PC-9 (cell line): Measurements from ENCODE around the gene PPP2R3B. TPM values are rescaled to one million over a fixed set of nuclear protein-coding genes. Genes with fewer than 3 reads are reported as not detected.

ENCODE experiments used
- BruUV-seq: library from RNA; stranded (reverse); fragments of 400-500 nt; replicated peaks from 2 replicates; lab custom pipeline; 2021; lab: Mats Ljungman, UMichigan
- CTCF ChIA-PET: fragments of 300-600 bp; sonication (Branson Sonifier 250); formaldehyde crosslinking; loops from one replicate; lab custom pipeline; 2022; ENCODE audit warnings: antibody characterized with exemption; lab: Charles Lee
- POLR2A ChIA-PET: fragments of 300-600 bp; sonication (Branson Sonifier 250); formaldehyde crosslinking; loops from one replicate; lab custom pipeline; 2022; ENCODE audit warnings: antibody characterized with exemption; ENCODE audit not compliant: unreplicated experiment; lab: Charles Lee
- DNase-seq, 2 experiments: peaks; one replicate each; pipeline versions ENCODE4 v3.0.0 to v3.0.0-alpha.2; 2015 to 2022; ENCODE audit warnings: mixed read lengths in 1 of 2
- H2AFZ ChIP-seq: fragments of 200-600 bp; sonication (generic); 2 replicates; pipeline ENCODE4 v1.8.1; 2017; ENCODE audit warnings: antibody characterized with exemption
- H3F3A ChIP-seq: fragments of 200-600 bp; sonication (generic); 2 replicates; pipeline ENCODE4 v1.8.1; 2017; ENCODE audit warnings: antibody characterized with exemption, mild to moderate bottlenecking, low read depth; ENCODE audit not compliant: insufficient read depth
- H3K27ac ChIP-seq: fragments of 200-600 bp; sonication (generic); 2 replicates; pipeline ENCODE4 v1.6.1; 2016; ENCODE audit warnings: mixed run types
- H3K27me3 ChIP-seq: fragments of 200-600 bp; sonication (generic); 2 replicates; pipeline ENCODE4 v1.6.1; 2016; ENCODE audit warnings: low read depth, mixed run types; ENCODE audit not compliant: insufficient read depth
- H3K36me3 ChIP-seq: fragments of 200-600 bp; sonication (generic); 2 replicates; pipeline ENCODE4 v1.6.1; 2016; ENCODE audit warnings: low read depth, mixed run types
- H3K4me1 ChIP-seq: fragments of 200-600 bp; sonication (generic); replicated peaks from 2 replicates; pipeline ENCODE4 v1.6.1; 2016; ENCODE audit warnings: mixed run types; ENCODE audit not compliant: insufficient read depth
- H3K4me2 ChIP-seq: fragments of 200-600 bp; sonication (generic); 2 replicates; pipeline ENCODE4 v1.6.1; 2017; ENCODE audit warnings: mixed run types
- H3K4me3 ChIP-seq: fragments of 200-600 bp; sonication (generic); 2 replicates; pipeline ENCODE4 v1.6.1; 2016; ENCODE audit warnings: mixed run types
- H3K79me2 ChIP-seq: fragments of 200-600 bp; sonication (generic); 2 replicates; pipeline ENCODE4 v1.6.1; 2017; ENCODE audit warnings: low read depth, mixed run types
- H3K9me2 ChIP-seq: fragments of 200-600 bp; sonication (generic); 2 replicates; pipeline ENCODE4 v1.8.1; 2017; ENCODE audit warnings: mild to moderate bottlenecking; ENCODE audit not compliant: insufficient read depth
- H3K9me3 ChIP-seq: fragments of 200-600 bp; sonication (generic); 2 replicates; pipeline ENCODE4 v1.8.1; 2016; ENCODE audit warnings: low read depth; ENCODE audit not compliant: insufficient read depth
- H4K20me1 ChIP-seq: fragments of 200-600 bp; sonication (generic); 2 replicates; pipeline ENCODE4 v1.8.1; 2017; ENCODE audit not compliant: insufficient read depth
- CTCF ChIP-seq: fragments of 200-600 bp; sonication (generic); conservative IDR thresholded peaks from 2 replicates; pipeline ENCODE4 v1.6.1; 2017; ENCODE audit warnings: mixed run types, antibody characterized with exemption, mild to moderate bottlenecking, moderate library complexity
- EZH2 ChIP-seq: fragments of 200-600 bp; sonication (generic); IDR thresholded peaks from 2 replicates; pipeline ENCODE4 v1.8.0; 2017; ENCODE audit warnings: antibody characterized with exemption, low read depth
- intact Hi-C: fragments of 100-400 bp; cut with micrococcal nuclease; formaldehyde crosslinking; loops from one replicate; pipeline ENCODE4 v1.10.0; 2022; ENCODE audit not compliant: unreplicated experiment
- total RNA-seq: library from RNA; stranded (reverse); gene quantifications from 2 replicates; pipeline ENCODE4 v1.2.3, GENCODE V29; 2021

PPP2R3B gene
- total RNA-seq, 1 experiment from 2014 or later = 32.5 TPM

- no peaks in the 10 kb centered on the region for H3K27me3 ChIP-seq
- no peak for TF ChIP-seq CTCF
- TF ChIP-seq EZH2 = no peak
- no peaks in the 10 kb centered on the region for H3K9me2 ChIP-seq
- DNase-seq = no peak
- H3K4me1 ChIP-seq = no peaks in the 10 kb centered on the region
- no peak overlapping the region for H3K4me3 ChIP-seq
- no peaks in the 10 kb centered on the region for H3K79me2 ChIP-seq
- H3K27ac ChIP-seq = no peak overlapping the region
- H3K4me2 ChIP-seq = no peak overlapping the region
- H4K20me1 ChIP-seq = no peaks in the 10 kb centered on the region
- intact Hi-C loops = no loop called here
- H3F3A ChIP-seq = no peaks in the 10 kb centered on the region
- no TSS peak for BruUV-seq
- no peaks in the 10 kb centered on the region for H3K9me3 ChIP-seq
- no peak overlapping the region for H2AFZ ChIP-seq
- POLR2A ChIA-PET = no interaction called here
- CTCF ChIA-PET = no interaction called here
- no peaks in the 10 kb centered on the region for H3K36me3 ChIP-seq
Observed at GRCh38 chrX:332916-333610, 53.6 kb downstream of the PPP2R3B start.

- DNase-seq = no peak
- Histone ChIP-seq H4K20me1 (no peaks in the 10 kb centered on the region), H3K9me2 (no peaks in the 10 kb centered on the region), H3K9me3 (no peaks in the 10 kb centered on the region), H3K79me2 (no peaks in the 10 kb centered on the region), H3K27me3 (no peaks in the 10 kb centered on the region), H3F3A (no peaks in the 10 kb centered on the region), H3K4me1 (no peaks in the 10 kb centered on the region), H3K4me3 (no peak overlapping the region), H2AFZ (no peak overlapping the region), H3K36me3 (no peaks in the 10 kb centered on the region), H3K27ac (no peak overlapping the region), H3K4me2 (no peak overlapping the region)
- intact Hi-C loops = no loop called here
- ChIA-PET CTCF (no interaction called here), POLR2A (no interaction called here)
- BruUV-seq = no TSS peak
- TF ChIP-seq EZH2 = no peak
- TF ChIP-seq CTCF = no peak
Observed at GRCh38 chrX:332496-332860, 54.2 kb downstream of the PPP2R3B start.

- Histone ChIP-seq H3K27me3 (no peaks in the 10 kb centered on the region), H3K4me3 (no peak overlapping the region), H3K9me2 (no peaks in the 10 kb centered on the region), H3K27ac (no peak overlapping the region), H2AFZ (no peak overlapping the region), H3K9me3 (no peaks in the 10 kb centered on the region), H4K20me1 (no peaks in the 10 kb centered on the region), H3K4me2 (no peak overlapping the region), H3K79me2 (no peaks in the 10 kb centered on the region), H3K36me3 (no peaks in the 10 kb centered on the region), H3K4me1 (no peaks in the 10 kb centered on the region), H3F3A (no peaks in the 10 kb centered on the region)
- intact Hi-C loops = no loop called here
- no peak for DNase-seq
- CTCF ChIA-PET = no interaction called here
- no TSS peak for BruUV-seq
- TF ChIP-seq CTCF (no peak), EZH2 (no peak)
- POLR2A ChIA-PET = no interaction called here
Observed at GRCh38 chrX:331825-332495, 54.7 kb downstream of the PPP2R3B start.
